Measurements from ENCODE around the gene RBPMS2. TPM values are rescaled to one million over a fixed set of nuclear protein-coding genes. Genes with fewer than 3 reads are reported as not detected.

RBPMS2 gene
- total and polyA plus RNA-seq, 4 donors = 0.42 to 7.9 (median 2.4) TPM

DNA sequence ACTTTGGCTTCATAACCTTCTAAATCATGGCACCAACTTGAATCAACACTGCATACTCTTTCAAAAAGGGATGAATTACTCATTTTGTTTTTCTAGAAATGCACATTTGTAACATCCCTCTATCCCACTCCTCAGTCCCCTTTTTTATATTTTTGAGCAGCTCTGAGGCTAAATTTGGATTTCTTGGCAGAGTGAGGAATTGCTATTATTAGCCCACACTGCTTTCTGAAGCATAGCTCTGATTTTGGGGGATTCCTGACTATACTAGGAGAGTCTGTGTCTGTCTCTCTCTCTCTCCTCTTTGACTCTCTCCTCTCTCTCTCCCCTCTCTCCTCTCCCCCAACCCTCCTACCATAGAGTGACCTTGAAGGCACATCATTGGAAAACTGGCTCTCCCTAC is 76.6 kb downstream of the RBPMS2 start:
- no peaks in the 10 kb centered on the region for H3K36me3 ChIP-seq (ENCODE audit: control insufficient read depth in 4 of 4, insufficient read depth in 3 of 4, low read depth in 1 of 4, low read length in 3 of 4)
- no peaks in the 10 kb centered on the region for H3K9me3 ChIP-seq (ENCODE audit: control insufficient read depth in 4 of 4, low read length in 3 of 4)
- no peak overlapping the region for H3K4me3 ChIP-seq (ENCODE audit: low read depth in 1 of 3, low read length in 3 of 3)
- DNase-seq (ENCODE audit: low spot score) = no peak
- no peak for TF ChIP-seq FOXA1 (IDR thresholded peaks at IDR 0.05)
- no peak for TF ChIP-seq RXRA (IDR thresholded peaks at IDR 0.05)
- no peak for TF ChIP-seq JUND (IDR thresholded peaks at IDR 0.05)
- no peak for TF ChIP-seq NR2F2 (IDR thresholded peaks at IDR 0.05)
- TF ChIP-seq REST (IDR thresholded peaks at IDR 0.05) = no peak
- no peak for TF ChIP-seq TAF1 (conservative IDR thresholded peaks at IDR 0.05)
- no peak for TF ChIP-seq RAD21 (IDR thresholded peaks at IDR 0.05)
- no peak for TF ChIP-seq HNF4G (IDR thresholded peaks at IDR 0.05)
- TF ChIP-seq SP1 (IDR thresholded peaks at IDR 0.05) = no peak
- TF ChIP-seq YY1 (IDR thresholded peaks at IDR 0.05) = no peak
- no peak for TF ChIP-seq ZBTB33 (IDR thresholded peaks at IDR 0.05)
- TF ChIP-seq EGR1 (IDR thresholded peaks at IDR 0.05; ENCODE audit: low read depth in 2 of 2) = no peak
- no peak for TF ChIP-seq FOXA2 (IDR thresholded peaks at IDR 0.05)
- TF ChIP-seq ATF3 (IDR thresholded peaks at IDR 0.05) = no peak
- TF ChIP-seq GABPA (IDR thresholded peaks at IDR 0.05 in 1 of 2, conservative IDR thresholded peaks at IDR 0.05 in 1 of 2) = no peak
- TF ChIP-seq, protein P1, sequence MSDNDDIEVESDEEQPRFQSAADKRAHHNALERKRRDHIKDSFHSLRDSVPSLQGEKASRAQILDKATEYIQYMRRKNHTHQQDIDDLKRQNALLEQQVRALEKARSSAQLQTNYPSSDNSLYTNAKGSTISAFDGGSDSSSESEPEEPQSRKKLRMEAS (IDR thresholded peaks at IDR 0.05) = no peak
- TF ChIP-seq HNF4A (conservative IDR thresholded peaks at IDR 0.05) = no peak
- H3K27me3 ChIP-seq (ENCODE audit: control insufficient read depth in 4 of 4, insufficient read depth in 4 of 4, low read length in 3 of 4) = no peaks in the 10 kb centered on the region
- H3K9ac ChIP-seq (ENCODE audit: low read depth in 1 of 2, low read length in 2 of 2) = no peak overlapping the region
- peak overlapping the region; percentile 3 to 55 for H3K27ac ChIP-seq (ENCODE audit: low read depth in 1 of 2, low read length in 2 of 2)
- peaks cover 19 to 52% (median 46%) of the 10 kb centered on the region in 4 donors for H3K4me1 ChIP-seq (ENCODE audit: control insufficient read depth in 4 of 4, insufficient read depth in 4 of 4, low read length in 3 of 4)

DNA sequence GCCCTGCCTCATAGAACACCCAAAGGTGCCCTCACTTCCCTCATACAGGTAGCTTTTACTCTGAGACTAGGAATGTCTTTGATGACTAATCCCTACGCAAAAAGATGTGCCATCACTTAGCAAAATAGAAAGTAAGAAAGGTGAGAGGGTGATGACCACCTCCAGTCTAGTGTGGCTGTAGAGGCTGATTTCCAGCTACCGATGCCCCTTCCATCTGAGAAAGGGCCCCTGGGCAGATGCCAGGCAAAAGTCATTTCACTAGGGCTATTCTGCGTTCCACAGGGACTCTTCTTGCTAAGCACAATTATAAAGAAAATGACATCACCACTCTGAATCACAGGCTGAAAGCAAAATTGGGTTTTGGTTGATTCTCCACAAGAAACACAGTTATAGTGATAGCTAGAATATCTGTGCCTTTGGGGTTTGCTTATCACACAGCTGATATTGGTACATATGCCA is 77.4 kb downstream of the RBPMS2 start:
- peaks cover 21 to 55% (median 48%) of the 10 kb centered on the region in 4 donors for H3K4me1 ChIP-seq (ENCODE audit: control insufficient read depth in 4 of 4, insufficient read depth in 4 of 4, low read length in 3 of 4)
- H3K27me3 ChIP-seq (ENCODE audit: control insufficient read depth in 4 of 4, insufficient read depth in 4 of 4, low read length in 3 of 4) = no peaks in the 10 kb centered on the region
- WGBS = 76% methylated on average over 3 of the region's 3 CpGs
- peak overlapping the region in 1 of 2 donors; percentile 31 for H3K27ac ChIP-seq (ENCODE audit: low read depth in 1 of 2, low read length in 2 of 2)
- no peak overlapping the region for H3K4me3 ChIP-seq (ENCODE audit: low read depth in 1 of 3, low read length in 3 of 3)
- H3K9me3 ChIP-seq (ENCODE audit: control insufficient read depth in 4 of 4, low read length in 3 of 4) = no peaks in the 10 kb centered on the region
- no peak overlapping the region for H3K9ac ChIP-seq (ENCODE audit: low read depth in 1 of 2, low read length in 2 of 2)
- DNase-seq (ENCODE audit: low spot score) = no peak
- TF ChIP-seq EGR1 (IDR thresholded peaks at IDR 0.05; ENCODE audit: low read depth in 2 of 2) (no peak), FOXA1 (IDR thresholded peaks at IDR 0.05) (no peak), SP1 (IDR thresholded peaks at IDR 0.05) (no peak), RXRA (IDR thresholded peaks at IDR 0.05) (no peak), FOXA2 (IDR thresholded peaks at IDR 0.05) (no peak), GABPA (IDR thresholded peaks at IDR 0.05 in 1 of 2, conservative IDR thresholded peaks at IDR 0.05 in 1 of 2) (no peak), NR2F2 (IDR thresholded peaks at IDR 0.05) (no peak), ATF3 (IDR thresholded peaks at IDR 0.05) (no peak)
- H3K36me3 ChIP-seq (ENCODE audit: control insufficient read depth in 4 of 4, insufficient read depth in 3 of 4, low read depth in 1 of 4, low read length in 3 of 4) = no peaks in the 10 kb centered on the region

All from liver (tissue), 9 donors.